K562 (cell line): ENCODE measurements around the gene NXPH4. TPM values are rescaled to one million over a fixed set of nuclear protein-coding genes. Genes with fewer than 3 reads are reported as not detected.

Experiments
- BHLHE40 ChIP-seq: IDR thresholded peaks from 2 replicates; pipeline ENCODE4 v1.6.1; 2011; ENCODE audit warnings: low read length, improper control_type of control experiment
- BRF2 ChIP-seq: IDR thresholded peaks from 3 replicates; pipeline ENCODE4 v1.6.1; 2011; ENCODE audit warnings: borderline replicate concordance, mild to moderate bottlenecking; ENCODE audit not compliant: insufficient read length, insufficient read depth
- DPF2 ChIP-seq: fragments of 450-650 bp; IDR thresholded peaks from 2 replicates; pipeline ENCODE4 v1.6.1; 2016
- ETV1 ChIP-seq: fragments of 450-650 bp; conservative IDR thresholded peaks from 2 replicates; pipeline ENCODE4 v1.6.1; 2016; ENCODE audit warnings: missing genetic modification characterization, control low read depth, low read depth, missing compliant biosample characterization
- EZH2 ChIP-seq: IDR thresholded peaks from 2 replicates; pipeline ENCODE4 v1.6.1; 2012; ENCODE audit warnings: low read depth, mild to moderate bottlenecking, inconsistent platforms, low read length, borderline replicate concordance
- FOXK1 ChIP-seq: sonication (generic); formaldehyde crosslinking; IDR thresholded peaks from 2 replicates; pipeline ENCODE4 v1.8.0; 2022; ENCODE audit warnings: missing genetic modification reagents, mild to moderate bottlenecking, borderline replicate concordance
- FOXK2 ChIP-seq, 2 experiments: fragments of 450-650 bp; IDR thresholded peaks in 1 of 2; conservative IDR thresholded peaks in 1 of 2; 2 replicates each; pipeline ENCODE4 v1.6.1; 2016; ENCODE audit warnings: low read depth in 2 of 2, mild to moderate bottlenecking in 1 of 2
- FOXM1 ChIP-seq, 2 experiments: fragments of 450-650 bp in 1 of 2; sonication (generic) in 1 of 2; formaldehyde crosslinking in 1 of 2; IDR thresholded peaks; 2 replicates each; pipeline versions ENCODE4 v1.6.1 to v1.9.0; 2017 to 2022; ENCODE audit warnings: low read depth in 2 of 2, mild to moderate bottlenecking in 2 of 2, missing genetic modification reagents in 1 of 2, moderate library complexity in 1 of 2
- HDAC1 ChIP-seq, 2 experiments: fragments of 450-650 bp; IDR thresholded peaks; 2 replicates each; pipeline ENCODE4 v1.6.1; 2016 to 2017; ENCODE audit warnings: inconsistent platforms in 1 of 2, mild to moderate bottlenecking in 1 of 2, moderate library complexity in 1 of 2
- NFATC3 ChIP-seq: fragments of 450-650 bp; IDR thresholded peaks from 2 replicates; pipeline ENCODE4 v1.6.1; 2017; ENCODE audit warnings: mild to moderate bottlenecking
- PCBP2 ChIP-seq: fragments of 200-400 bp; formaldehyde crosslinking; IDR thresholded peaks from 2 replicates; pipeline ENCODE4 v1.6.1; 2018; ENCODE audit warnings: low read length, low read depth, mild to moderate bottlenecking, moderate library complexity; ENCODE audit not compliant: poor library complexity, severe bottlenecking
- PHTF2 ChIP-seq: fragments of 250-450 bp; sonication (Bioruptor Pico); IDR thresholded peaks from 2 replicates; pipeline ENCODE4 v1.5.0; 2021; ENCODE audit warnings: mild to moderate bottlenecking
- RAD21 ChIP-seq, 2 experiments: fragments of 250-450 bp in 1 of 2; fragments of 450-650 bp in 1 of 2; sonication (Bioruptor Pico) in 1 of 2; formaldehyde crosslinking in 1 of 2; IDR thresholded peaks in 1 of 2; conservative IDR thresholded peaks in 1 of 2; 2 replicates each; pipeline versions ENCODE4 v1.4.0 to v1.8.0; 2020 to 2022; ENCODE audit warnings: mild to moderate bottlenecking in 2 of 2, moderate library complexity in 1 of 2
- RBFOX2 ChIP-seq: fragments of 200-400 bp; formaldehyde crosslinking; IDR thresholded peaks from 2 replicates; pipeline ENCODE4 v1.6.1; 2017; ENCODE audit warnings: low read depth, mild to moderate bottlenecking, low read length, moderate library complexity
- RFX1 ChIP-seq: fragments of 450-650 bp; IDR thresholded peaks from 2 replicates; pipeline ENCODE4 v1.6.1; 2016; ENCODE audit warnings: mild to moderate bottlenecking, moderate library complexity
- SMC3 ChIP-seq: conservative IDR thresholded peaks from 2 replicates; pipeline ENCODE4 v1.6.1; 2011; ENCODE audit warnings: low read depth, low read length, improper control_type of control experiment; ENCODE audit not compliant: insufficient read depth
- TCFL5 ChIP-seq: fragments of 250-450 bp; sonication (Bioruptor Pico); conservative IDR thresholded peaks from 2 replicates; pipeline ENCODE4 v1.6.1; 2021; ENCODE audit warnings: mild to moderate bottlenecking, moderate library complexity, matching md5 sums
- ZKSCAN8 ChIP-seq: fragments of 200-800 bp; sonication (Bioruptor generic); IDR thresholded peaks from 2 replicates; pipeline ENCODE4 v1.6.1; 2016; ENCODE audit warnings: missing genetic modification characterization, missing compliant biosample characterization
- polyA plus RNA-seq, 8 experiments: library from polyadenylated mRNA; depleted of rRNA in 4 of 8; stranded (reverse) in 5 of 8; unstranded in 3 of 8; fragments of >200 nt; fragmentation: Nextera tagmentation in 2 of 8; fragmentation: Illumina TruSeq in 1 of 8; extraction: Ambion mirVana in 2 of 8; extraction: Trizol in 1 of 8; gene quantifications; 2 replicates each; pipeline versions ENCODE4 v1.2.1 to v1.2.3, GENCODE V29; 2011 to 2014; ENCODE audit warnings: inconsistent platforms in 1 of 8, missing spikeins in 1 of 8
- total RNA-seq, 7 experiments: library from RNA; depleted of rRNA in 6 of 7; stranded (reverse); fragments of >200 nt in 6 of 7; fragmentation: Illumina TruSeq in 2 of 7; extraction: Trizol in 2 of 7; gene quantifications; 2 replicates each; pipeline versions ENCODE4 v1.2.1 to v1.2.3, GENCODE V29; 2011 to 2021; ENCODE audit warnings: low replicate concordance in 1 of 7
- TF ChIP-seq, protein P1 (sequence below): sonication (generic); formaldehyde crosslinking; IDR thresholded peaks from 2 replicates; pipeline ENCODE4 v1.8.1; 2023; ENCODE audit warnings: mild to moderate bottlenecking, missing genetic modification reagents, moderate library complexity
- TF ChIP-seq, protein P2 (sequence below): sonication (generic); formaldehyde crosslinking; IDR thresholded peaks from 2 replicates; pipeline ENCODE4 v1.8.0; 2023; ENCODE audit warnings: mild to moderate bottlenecking, missing genetic modification reagents
- TF ChIP-seq, protein P3 (sequence below): fragments of 450-650 bp; IDR thresholded peaks from 2 replicates; pipeline ENCODE4 v1.6.1; 2016; ENCODE audit warnings: borderline replicate concordance

Gene NXPH4
- total and polyA plus RNA-seq, 9 of the 15 experiments (the other 6 are each of a cell fraction or from before 2014, with no cell fraction given), result 0.49 to 2.7 (median 1.1) TPM; not detected in 4

DNA sequence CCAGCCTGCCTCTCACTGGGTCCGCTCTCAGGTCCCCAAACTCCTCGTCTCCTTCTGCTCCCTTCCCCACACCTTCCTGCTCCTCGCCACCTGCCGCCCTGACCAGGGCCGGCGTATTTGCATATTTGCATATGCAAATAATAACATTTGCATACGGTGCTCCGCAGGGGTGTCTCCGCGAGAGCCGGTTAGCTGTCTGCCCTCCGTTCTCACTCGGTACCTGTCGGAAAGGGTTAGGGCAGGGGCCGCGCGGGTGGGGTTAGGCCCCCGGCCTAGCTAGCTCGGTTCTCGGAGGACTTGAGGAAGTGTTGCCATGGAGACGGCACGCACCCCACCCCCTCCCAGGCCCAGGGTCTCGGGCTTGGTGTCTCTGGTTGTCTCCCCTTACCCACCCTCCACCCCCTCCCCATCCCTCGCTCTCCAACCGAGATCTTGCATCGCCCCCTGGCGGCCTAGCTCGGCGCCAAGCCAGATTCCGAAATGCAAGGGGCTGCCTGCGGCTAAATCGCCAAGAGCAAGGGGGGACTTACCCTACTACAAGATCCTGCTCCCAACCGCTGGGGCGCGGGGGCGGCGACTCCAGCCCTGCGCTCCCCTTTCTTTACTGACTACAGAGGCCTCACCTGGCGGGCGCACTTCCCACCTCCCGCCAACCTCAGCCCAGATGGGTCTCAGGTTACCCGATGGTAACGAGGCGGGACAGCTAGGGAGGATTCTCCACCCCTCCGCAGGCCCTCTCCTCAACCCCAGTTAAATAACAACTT is 26.3 kb downstream of the NXPH4 start (continued):
- TF ChIP-seq EZH2 (no peak), ZKSCAN8 (no peak), PCBP2 (no peak), RBFOX2 (peak; percentile 56), ETV1 (no peak), NFATC3 (no peak), TCFL5 (CRISPR knock-in tag) (no peak), BHLHE40 (no peak), RFX1 (peak; percentile 87), RAD21 (CRISPR knock-in tag; conservative IDR thresholded peaks at IDR 0.05 in 1 of 2, IDR thresholded peaks at IDR 0.05 in 1 of 2) (peak; percentile 35 to 45), BRF2 (no peak), HDAC1 (IDR thresholded peaks at IDR 0.05) (no peak; a peak in 1 of 4 replicates), PHTF2 (CRISPR knock-in tag) (no peak), DPF2 (no peak), FOXK2 (conservative IDR thresholded peaks at IDR 0.05 in 1 of 2, IDR thresholded peaks at IDR 0.05 in 1 of 2; ENCODE audit: low read depth in 2 of 2) (no peak), SMC3 (no peak; the same call in 1 of the 2 replicates), FOXM1 (IDR thresholded peaks at IDR 0.05; ENCODE audit: low read depth) (no peak), FOXM1 (CRISPR knock-in tag; IDR thresholded peaks at IDR 0.05; ENCODE audit: low read depth) (no peak), FOXK1 (CRISPR knock-in tag) (no peak)
- TF ChIP-seq, protein P1, sequence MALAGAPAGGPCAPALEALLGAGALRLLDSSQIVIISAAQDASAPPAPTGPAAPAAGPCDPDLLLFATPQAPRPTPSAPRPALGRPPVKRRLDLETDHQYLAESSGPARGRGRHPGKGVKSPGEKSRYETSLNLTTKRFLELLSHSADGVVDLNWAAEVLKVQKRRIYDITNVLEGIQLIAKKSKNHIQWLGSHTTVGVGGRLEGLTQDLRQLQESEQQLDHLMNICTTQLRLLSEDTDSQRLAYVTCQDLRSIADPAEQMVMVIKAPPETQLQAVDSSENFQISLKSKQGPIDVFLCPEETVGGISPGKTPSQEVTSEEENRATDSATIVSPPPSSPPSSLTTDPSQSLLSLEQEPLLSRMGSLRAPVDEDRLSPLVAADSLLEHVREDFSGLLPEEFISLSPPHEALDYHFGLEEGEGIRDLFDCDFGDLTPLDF (CRISPR knock-in tag), result no peak
- TF ChIP-seq, protein P2, sequence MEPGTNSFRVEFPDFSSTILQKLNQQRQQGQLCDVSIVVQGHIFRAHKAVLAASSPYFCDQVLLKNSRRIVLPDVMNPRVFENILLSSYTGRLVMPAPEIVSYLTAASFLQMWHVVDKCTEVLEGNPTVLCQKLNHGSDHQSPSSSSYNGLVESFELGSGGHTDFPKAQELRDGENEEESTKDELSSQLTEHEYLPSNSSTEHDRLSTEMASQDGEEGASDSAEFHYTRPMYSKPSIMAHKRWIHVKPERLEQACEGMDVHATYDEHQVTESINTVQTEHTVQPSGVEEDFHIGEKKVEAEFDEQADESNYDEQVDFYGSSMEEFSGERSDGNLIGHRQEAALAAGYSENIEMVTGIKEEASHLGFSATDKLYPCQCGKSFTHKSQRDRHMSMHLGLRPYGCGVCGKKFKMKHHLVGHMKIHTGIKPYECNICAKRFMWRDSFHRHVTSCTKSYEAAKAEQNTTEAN, result no peak
- TF ChIP-seq, protein P3, sequence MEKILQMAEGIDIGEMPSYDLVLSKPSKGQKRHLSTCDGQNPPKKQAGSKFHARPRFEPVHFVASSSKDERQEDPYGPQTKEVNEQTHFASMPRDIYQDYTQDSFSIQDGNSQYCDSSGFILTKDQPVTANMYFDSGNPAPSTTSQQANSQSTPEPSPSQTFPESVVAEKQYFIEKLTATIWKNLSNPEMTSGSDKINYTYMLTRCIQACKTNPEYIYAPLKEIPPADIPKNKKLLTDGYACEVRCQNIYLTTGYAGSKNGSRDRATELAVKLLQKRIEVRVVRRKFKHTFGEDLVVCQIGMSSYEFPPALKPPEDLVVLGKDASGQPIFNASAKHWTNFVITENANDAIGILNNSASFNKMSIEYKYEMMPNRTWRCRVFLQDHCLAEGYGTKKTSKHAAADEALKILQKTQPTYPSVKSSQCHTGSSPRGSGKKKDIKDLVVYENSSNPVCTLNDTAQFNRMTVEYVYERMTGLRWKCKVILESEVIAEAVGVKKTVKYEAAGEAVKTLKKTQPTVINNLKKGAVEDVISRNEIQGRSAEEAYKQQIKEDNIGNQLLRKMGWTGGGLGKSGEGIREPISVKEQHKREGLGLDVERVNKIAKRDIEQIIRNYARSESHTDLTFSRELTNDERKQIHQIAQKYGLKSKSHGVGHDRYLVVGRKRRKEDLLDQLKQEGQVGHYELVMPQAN, result no peak
